Karpas-422 (cell line): ENCODE measurements around the gene VENTX. TPM values are rescaled to one million over a fixed set of nuclear protein-coding genes. Genes with fewer than 3 reads are reported as not detected.

Source experiments
- DNase-seq: peaks from one replicate; pipeline ENCODE4 v3.0.0-alpha.2; 2015
- H2AFZ ChIP-seq: fragments of 200-600 bp; sonication (generic); 2 replicates; pipeline ENCODE4 v1.6.1; 2014; ENCODE audit warnings: antibody characterized with exemption, low read length, mixed read lengths
- H3K27ac ChIP-seq: fragments of 200-600 bp; sonication (generic); 2 replicates; pipeline ENCODE4 v1.5.1; 2014; ENCODE audit warnings: mild to moderate bottlenecking, low read length, moderate library complexity
- H3K27me3 ChIP-seq: fragments of 200-600 bp; sonication (generic); 2 replicates; pipeline ENCODE4 v1.6.1; 2014; ENCODE audit warnings: low read length, mixed read lengths
- H3K36me3 ChIP-seq: fragments of 200-600 bp; sonication (generic); 2 replicates; pipeline ENCODE4 v1.6.1; 2014; ENCODE audit warnings: low read length, mixed read lengths; ENCODE audit not compliant: insufficient read depth
- H3K4me1 ChIP-seq: fragments of 200-600 bp; sonication (generic); 2 replicates; pipeline ENCODE4 v1.6.1; 2014; ENCODE audit warnings: mild to moderate bottlenecking, low read length, mixed read lengths
- H3K4me2 ChIP-seq: fragments of 200-600 bp; sonication (generic); 2 replicates; pipeline ENCODE4 v1.6.1; 2014; ENCODE audit warnings: low read length, low read depth, mild to moderate bottlenecking; ENCODE audit not compliant: poor library complexity, severe bottlenecking
- H3K4me3 ChIP-seq: fragments of 200-600 bp; sonication (generic); 2 replicates; pipeline ENCODE4 v1.5.1; 2014; ENCODE audit warnings: mild to moderate bottlenecking, antibody characterized with exemption, low read length, mixed read lengths
- H3K79me2 ChIP-seq: fragments of 200-600 bp; sonication (generic); 2 replicates; pipeline ENCODE4 v1.6.1; 2014; ENCODE audit warnings: mild to moderate bottlenecking, low read length, mixed read lengths
- H3K9ac ChIP-seq: fragments of 200-600 bp; sonication (generic); 2 replicates; pipeline ENCODE4 v1.6.0; 2014; ENCODE audit warnings: low read length
- H3K9me2 ChIP-seq: fragments of 200-600 bp; sonication (generic), shearing (Covaris generic); replicated peaks from 2 replicates; pipeline ENCODE4 v1.6.0; 2014; ENCODE audit warnings: mild to moderate bottlenecking, low read length, moderate library complexity; ENCODE audit not compliant: insufficient read depth
- H3K9me3 ChIP-seq: fragments of 300-700, 200-600 bp; sonication (generic); 2 replicates; pipeline ENCODE4 v1.6.1; 2014; ENCODE audit warnings: low read length, mixed read lengths
- H4K20me1 ChIP-seq: fragments of 200-600 bp; sonication (generic); 2 replicates; pipeline ENCODE4 v1.6.1; 2014; ENCODE audit warnings: mild to moderate bottlenecking, antibody characterized with exemption, low read length, low read depth; ENCODE audit not compliant: insufficient read depth
- total RNA-seq: library from RNA; depleted of rRNA; stranded (reverse); fragments of >200 nt; shearing (Covaris generic); gene quantifications from 2 replicates; pipeline ENCODE4 v1.2.3, GENCODE V29; 2014; ENCODE audit warnings: low replicate concordance

Gene VENTX
- total RNA-seq, 1 experiment from 2014 or later = not detected

DNA sequence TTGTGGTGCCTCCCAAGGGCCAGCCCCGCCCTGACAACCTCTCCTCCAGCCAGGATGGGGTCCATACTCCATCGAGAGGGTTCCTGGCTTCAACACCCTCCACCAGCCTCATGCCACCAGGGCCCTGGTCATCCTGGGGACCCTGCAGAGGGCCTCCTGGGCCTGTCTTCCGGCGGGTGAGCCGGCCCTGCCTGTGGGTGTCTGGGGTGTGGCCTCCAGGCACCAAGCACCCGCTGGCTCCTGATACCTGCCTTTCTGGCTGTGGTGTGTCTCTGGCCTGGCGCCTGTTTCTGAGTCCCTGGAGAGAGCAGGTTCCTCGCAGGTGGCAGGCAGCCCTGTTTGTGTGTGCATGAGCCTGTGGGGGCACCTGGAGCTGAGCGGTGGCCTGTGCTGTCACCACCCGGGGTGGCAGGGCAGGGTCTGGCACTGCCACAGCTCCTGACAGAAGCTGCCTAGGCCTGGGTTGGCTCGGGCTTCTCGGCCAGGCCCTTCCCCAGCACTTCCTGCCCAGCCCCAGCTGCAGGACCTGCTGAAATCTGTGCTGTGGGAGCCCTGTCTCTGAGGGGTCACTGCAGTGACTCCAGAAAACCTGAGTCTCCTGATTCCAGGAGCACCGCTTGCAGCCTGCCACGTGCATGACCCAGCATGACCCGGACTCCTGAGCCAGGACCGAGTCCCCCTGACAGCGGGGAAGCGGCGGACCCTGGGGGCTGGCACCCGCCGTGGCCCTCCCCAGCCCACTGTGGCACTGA is 20.6 kb downstream of the VENTX start:
- H3K9me2 ChIP-seq = no peaks in the 10 kb centered on the region
- no peaks in the 10 kb centered on the region for H3K79me2 ChIP-seq
- H3K9me3 ChIP-seq = no peaks in the 10 kb centered on the region
- peaks cover 35% of the 10 kb centered on the region for H3K4me1 ChIP-seq
- no peaks in the 10 kb centered on the region for H4K20me1 ChIP-seq
- no peak overlapping the region for H3K27ac ChIP-seq
- H3K4me2 ChIP-seq = peak overlapping the region; percentile 41
- no peaks in the 10 kb centered on the region for H3K36me3 ChIP-seq
- H3K9ac ChIP-seq = peak overlapping the region; percentile 55
- no peaks in the 10 kb centered on the region for H3K27me3 ChIP-seq
- H2AFZ ChIP-seq = peak overlapping the region; percentile 37; the same call in 1 of the 2 replicates
- H3K4me3 ChIP-seq = peak overlapping the region; percentile 18; the same call in 1 of the 2 replicates
- DNase-seq = peak; percentile 70

DNA sequence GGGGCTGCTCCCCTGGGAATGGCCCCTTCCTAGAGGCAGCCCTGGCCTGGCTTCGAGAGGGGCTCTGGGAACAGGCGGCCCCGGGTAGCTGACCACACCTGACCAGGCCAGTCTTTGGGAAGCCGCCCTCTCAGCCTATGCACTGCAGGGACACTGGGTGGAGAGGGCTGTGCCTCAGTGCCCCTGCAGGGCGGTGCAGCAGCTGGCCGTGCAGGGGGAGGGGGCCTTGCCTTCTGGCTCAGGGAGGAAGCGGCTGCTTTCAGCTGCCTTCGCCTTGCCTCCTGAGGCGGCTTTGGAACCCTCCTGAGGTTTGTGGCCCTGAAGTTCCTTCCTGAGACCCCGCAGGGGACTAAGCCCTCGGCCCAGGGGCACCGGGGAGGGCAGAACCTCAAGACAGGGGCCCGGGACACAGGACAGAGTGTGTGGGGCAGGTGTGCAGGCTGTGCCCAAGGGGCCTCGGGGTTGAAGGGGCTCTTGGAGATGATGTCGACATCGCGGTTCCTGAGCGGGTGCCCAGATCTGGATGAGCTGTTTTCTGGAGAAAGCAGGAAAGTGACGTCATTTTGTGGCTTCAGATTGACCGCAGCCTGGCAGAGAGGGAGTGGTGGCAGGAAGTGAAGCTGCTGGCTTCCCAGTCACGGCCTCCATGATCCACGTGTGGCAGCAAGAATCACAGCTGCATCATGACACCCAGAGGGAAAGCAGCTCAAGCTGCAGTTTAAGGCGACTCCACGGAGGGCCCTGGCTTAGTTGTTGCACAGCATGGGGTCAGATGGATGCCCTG is 21.4 kb downstream of the VENTX start:
- no peak for DNase-seq
- H3K9me3 ChIP-seq = no peaks in the 10 kb centered on the region
- H3K4me3 ChIP-seq = no peak overlapping the region
- H3K79me2 ChIP-seq = no peaks in the 10 kb centered on the region
- peak overlapping the region; percentile 4 for H3K4me2 ChIP-seq
- no peak overlapping the region for H3K27ac ChIP-seq
- no peaks in the 10 kb centered on the region for H3K36me3 ChIP-seq
- no peaks in the 10 kb centered on the region for H4K20me1 ChIP-seq
- no peaks in the 10 kb centered on the region for H3K27me3 ChIP-seq
- no peak overlapping the region for H2AFZ ChIP-seq
- H3K9me2 ChIP-seq = no peaks in the 10 kb centered on the region
- peaks cover 35% of the 10 kb centered on the region for H3K4me1 ChIP-seq
- peak overlapping the region; percentile 18; the same call in 1 of the 2 replicates for H3K9ac ChIP-seq

DNA sequence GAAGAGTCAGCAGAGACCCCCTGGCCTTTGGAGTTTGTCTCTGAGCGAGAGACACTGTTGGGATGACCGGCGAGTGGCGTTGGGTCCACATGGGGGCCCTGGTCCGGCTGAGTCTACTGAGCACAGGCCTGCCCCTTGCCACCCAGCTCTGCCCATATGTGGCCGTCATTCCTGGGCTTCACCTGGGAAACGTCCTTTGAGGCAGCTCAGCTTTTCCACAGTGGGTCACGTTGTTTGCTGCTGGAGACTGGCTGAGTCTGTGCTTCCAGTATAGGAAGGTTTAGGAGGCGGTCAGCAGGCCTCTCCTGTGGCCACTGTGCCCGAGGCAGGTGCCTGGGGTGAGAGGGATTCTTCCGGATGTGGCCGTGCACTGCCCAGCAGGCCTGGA is 21.9 kb downstream of the VENTX start:
- Histone ChIP-seq H3K27me3 (no peaks in the 10 kb centered on the region), H4K20me1 (no peaks in the 10 kb centered on the region), H3K9me2 (no peaks in the 10 kb centered on the region), H2AFZ (no peak overlapping the region), H3K4me1 (peaks cover 35% of the 10 kb centered on the region), H3K9me3 (no peaks in the 10 kb centered on the region), H3K36me3 (no peaks in the 10 kb centered on the region), H3K79me2 (no peaks in the 10 kb centered on the region), H3K27ac (no peak overlapping the region), H3K9ac (peak overlapping the region; percentile 18; the same call in 1 of the 2 replicates), H3K4me2 (peak overlapping the region; percentile 4), H3K4me3 (no peak overlapping the region)
- no peak for DNase-seq

DNA sequence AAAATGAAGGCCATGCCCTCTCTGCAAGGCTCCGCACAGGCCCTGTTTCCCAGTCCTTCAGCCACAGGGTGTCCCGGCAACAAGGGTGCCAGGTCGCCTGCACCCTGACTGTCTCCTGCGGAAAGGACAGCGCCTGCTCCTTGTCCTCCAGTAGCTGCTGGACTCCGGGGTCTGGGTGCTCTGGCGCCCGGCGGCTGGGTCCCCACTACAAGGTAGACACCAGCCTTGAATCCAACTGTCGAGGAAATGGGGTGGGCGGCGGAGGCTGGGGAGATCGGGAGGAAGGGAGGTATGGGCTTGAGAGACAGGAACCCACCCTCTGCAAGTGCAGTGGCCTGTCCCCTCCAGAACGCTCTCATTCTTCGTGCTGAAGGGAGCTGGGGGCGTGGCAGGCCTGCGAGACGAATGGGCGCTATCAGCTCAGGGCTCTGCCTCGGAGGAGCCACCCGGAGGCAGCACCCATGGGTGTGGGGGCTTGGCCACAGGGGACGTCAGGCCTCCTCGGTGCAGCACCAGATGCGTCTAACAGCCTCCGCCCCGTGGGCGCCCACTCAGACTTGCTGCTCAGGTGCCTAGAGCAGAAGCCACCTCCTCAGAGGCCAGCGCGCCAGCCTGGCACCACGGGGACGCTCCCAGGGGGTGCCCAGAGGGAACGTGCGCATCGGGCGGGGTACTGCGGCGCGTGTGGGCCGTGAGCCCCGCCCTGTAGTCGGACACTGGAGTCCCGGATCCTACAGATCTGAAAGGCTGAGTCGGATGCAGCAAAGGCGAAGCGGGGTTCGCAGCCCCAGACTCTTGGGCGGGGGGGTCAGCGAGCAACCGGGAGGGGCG is 23.5 kb downstream of the VENTX start:
- H3K4me2 ChIP-seq = peak overlapping the region; percentile 89
- no peaks in the 10 kb centered on the region for H3K27me3 ChIP-seq
- H3K9ac ChIP-seq = peak overlapping the region; percentile 96
- H3K4me3 ChIP-seq = peak overlapping the region; percentile 72
- peak overlapping the region; percentile 72 for H2AFZ ChIP-seq
- H3K79me2 ChIP-seq = no peaks in the 10 kb centered on the region
- H3K9me2 ChIP-seq = no peaks in the 10 kb centered on the region
- H3K36me3 ChIP-seq = no peaks in the 10 kb centered on the region
- H3K27ac ChIP-seq = 0 out of 2 replicates have a peak overlapping the region, but pooled peaks have one; percentile 51
- peak; percentile 86 for DNase-seq
- no peaks in the 10 kb centered on the region for H3K9me3 ChIP-seq
- H3K4me1 ChIP-seq = peaks cover 35% of the 10 kb centered on the region
- no peaks in the 10 kb centered on the region for H4K20me1 ChIP-seq

DNA sequence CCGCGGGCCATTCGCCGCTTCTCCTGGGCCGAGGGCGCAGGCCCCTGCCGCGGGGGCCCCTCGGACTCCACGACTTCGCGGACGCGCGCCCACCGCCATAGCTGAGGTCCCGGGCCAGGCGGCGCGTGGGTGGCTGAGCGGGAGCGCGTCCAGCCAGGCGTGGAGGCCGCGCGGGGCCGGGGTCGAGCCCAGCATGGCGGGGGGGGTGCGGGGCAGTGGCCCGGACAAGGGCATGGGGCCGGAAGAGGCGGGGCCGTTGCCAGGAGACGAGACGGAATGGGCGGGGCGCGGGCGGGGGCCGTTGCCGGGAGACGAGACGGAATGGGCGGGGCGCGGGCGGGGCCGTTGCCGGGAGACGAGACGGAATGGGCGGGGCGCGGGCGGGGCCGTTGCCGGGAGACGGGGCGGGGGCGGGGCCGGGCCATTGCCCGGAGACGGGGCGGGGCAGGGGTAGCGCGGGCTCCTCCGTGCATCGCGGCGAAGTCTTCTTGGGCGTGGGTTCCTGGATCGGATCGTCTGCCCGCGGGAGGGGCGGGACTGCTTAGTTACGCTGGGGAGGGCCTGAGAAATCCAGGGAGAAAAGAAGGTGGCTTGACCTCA is 24.2 kb downstream of the VENTX start:
- H2AFZ ChIP-seq = peak overlapping the region; percentile 72
- H3K4me2 ChIP-seq = peak overlapping the region; percentile 89
- no peaks in the 10 kb centered on the region for H3K79me2 ChIP-seq
- H3K36me3 ChIP-seq = no peaks in the 10 kb centered on the region
- 0 out of 2 replicates have a peak overlapping the region, but pooled peaks have one; percentile 51 for H3K27ac ChIP-seq
- H3K9me2 ChIP-seq = no peaks in the 10 kb centered on the region
- no peaks in the 10 kb centered on the region for H3K27me3 ChIP-seq
- peak overlapping the region; percentile 96 for H3K9ac ChIP-seq
- no peaks in the 10 kb centered on the region for H4K20me1 ChIP-seq
- H3K4me3 ChIP-seq = peak overlapping the region; percentile 72
- peak; percentile 91 for DNase-seq
- H3K4me1 ChIP-seq = peaks cover 35% of the 10 kb centered on the region
- no peaks in the 10 kb centered on the region for H3K9me3 ChIP-seq

DNA sequence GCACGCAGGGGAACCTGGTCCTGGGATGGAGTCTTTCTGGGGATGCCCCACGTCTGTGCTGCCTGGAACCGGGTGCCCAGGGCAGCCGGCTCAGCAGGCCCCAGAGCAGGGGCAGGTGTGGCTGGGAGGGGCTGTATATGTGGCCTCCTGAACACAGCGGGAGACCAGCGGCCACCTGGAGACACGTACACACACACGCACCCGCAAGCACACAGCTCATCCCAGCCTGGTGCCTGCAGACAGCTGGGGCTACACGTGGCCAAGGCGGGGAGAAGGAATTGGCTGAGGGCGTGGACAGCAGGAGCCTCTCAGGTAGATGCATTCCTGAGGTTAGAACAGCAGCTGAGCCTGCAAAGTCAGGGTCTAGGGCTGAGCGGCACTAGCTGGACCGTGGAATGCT is 25.0 kb downstream of the VENTX start:
- Histone ChIP-seq H3K9me2 (no peaks in the 10 kb centered on the region), H4K20me1 (no peaks in the 10 kb centered on the region), H3K27ac (no peak overlapping the region)

DNA sequence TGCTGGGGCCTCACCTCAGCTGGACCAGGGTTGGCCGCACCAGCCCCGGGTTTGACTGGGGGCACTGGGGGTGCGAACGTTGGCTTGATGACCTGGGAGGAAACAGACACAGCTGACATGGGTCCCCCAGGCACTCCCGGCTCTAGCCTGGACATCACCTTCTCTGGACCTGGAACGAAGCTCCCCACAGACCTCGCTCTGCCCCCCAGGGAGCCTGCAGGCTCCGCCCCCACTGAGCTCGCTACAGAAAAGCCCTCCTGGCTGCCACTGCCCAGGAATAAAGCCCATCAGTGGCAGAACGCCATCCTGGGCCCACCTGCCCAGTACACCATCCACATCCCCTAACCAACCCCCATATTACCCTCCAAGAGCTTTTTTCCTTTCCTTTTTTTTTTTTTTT is 26.0 kb downstream of the VENTX start:
- Histone ChIP-seq H3K9ac (no peak overlapping the region), H2AFZ (no peak overlapping the region), H3K4me3 (no peak overlapping the region), H3K9me3 (no peaks in the 10 kb centered on the region), H3K4me1 (peaks cover 18% of the 10 kb centered on the region), H3K27ac (no peak overlapping the region), H4K20me1 (no peaks in the 10 kb centered on the region), H3K27me3 (no peaks in the 10 kb centered on the region), H3K4me2 (no peak overlapping the region), H3K9me2 (no peaks in the 10 kb centered on the region), H3K36me3 (no peaks in the 10 kb centered on the region), H3K79me2 (no peaks in the 10 kb centered on the region)
- DNase-seq = no peak

More for the DNA sequence above, 25.0 kb downstream of the VENTX start:
- Histone ChIP-seq H3K4me3 (no peak overlapping the region), H3K4me1 (peaks cover 28% of the 10 kb centered on the region), H3K9me3 (no peaks in the 10 kb centered on the region), H3K36me3 (no peaks in the 10 kb centered on the region), H3K4me2 (no peak overlapping the region), H3K27me3 (no peaks in the 10 kb centered on the region), H3K9ac (no peak overlapping the region), H3K79me2 (no peaks in the 10 kb centered on the region), H2AFZ (no peak overlapping the region)
- DNase-seq = no peak
